K562 (cell line): ENCODE measurements around the gene RAB40B. TPM values are rescaled to one million over a fixed set of nuclear protein-coding genes. Genes with fewer than 3 reads are reported as not detected.

Source experiments
- ATAC-seq: fragments of 200-7000 bp; cut with Tn5 transposase; 3 replicates; pipeline ENCODE4 v1.9.1; 2020; ENCODE audit warnings: moderate library complexity
- BruUV-seq: library from RNA; stranded (reverse); fragments of 400-500 nt; replicated peaks from 2 replicates; lab custom pipeline; 2021; lab: Mats Ljungman, UMichigan
- CTCF ChIA-PET: fragments of 300-600 bp; formaldehyde crosslinking; extraction: SDS; loops from one replicate; lab custom pipeline; 2021; ENCODE audit warnings: low intra/inter-chr PET ratio; lab: Yijun Ruan, JAX
- POLR2A ChIA-PET: fragments of 300-600, 350-650 bp; sonication (Branson Sonifier 250); formaldehyde crosslinking; extraction: SDS; loops from one replicate; lab custom pipeline; 2021; ENCODE audit warnings: antibody characterized with exemption, inconsistent platforms; lab: Yijun Ruan, JAX
- DNase-seq, 4 experiments: peaks; one replicate each; pipeline versions ENCODE4 v3.0.0 to v3.0.0-alpha.2; 2011 to 2018; ENCODE audit warnings: low spot score in 3 of 4, mixed read lengths in 3 of 4; ENCODE audit errors: extremely low read depth in 1 of 4
- FAIRE-seq: peaks from 2 replicates; lab custom pipeline; 2011; peaks lifted over from hg19 to GRCh38; lab: Jason Lieb, UNC
- H2AFZ ChIP-seq: 2 replicates; pipeline ENCODE4 v1.6.0; 2011; ENCODE audit warnings: low read depth, low read length, control low read depth, inconsistent platforms
- H3K27ac ChIP-seq: fragments of 200-600 bp; 3 replicates; pipeline ENCODE4 v1.8.0; 2011; ENCODE audit warnings: low read depth, mild to moderate bottlenecking, control low read depth, inconsistent platforms, low read length, moderate library complexity, mixed read lengths; ENCODE audit errors: extremely low read depth
- H3K27me3 ChIP-seq, 2 experiments: fragments of 300-600 bp in 1 of 2; 2 replicates in 1 of 2; 3 replicates in 1 of 2; pipeline versions ENCODE4 v1.6.0 to v1.8.0; 2011; ENCODE audit warnings: inconsistent platforms in 2 of 2, low read length in 2 of 2, mild to moderate bottlenecking in 1 of 2, mixed read lengths in 1 of 2, moderate library complexity in 1 of 2; ENCODE audit not compliant: control insufficient read depth in 2 of 2, insufficient read depth in 2 of 2
- H3K36me3 ChIP-seq: fragments of 300-600 bp; 3 replicates; pipeline ENCODE4 v1.8.0; 2011; ENCODE audit warnings: mild to moderate bottlenecking, low read length, inconsistent platforms; ENCODE audit not compliant: control insufficient read depth, insufficient read depth
- H3K4me1 ChIP-seq, 2 experiments: fragments of 200-600 bp in 1 of 2; replicated peaks in 1 of 2; 2 replicates in 1 of 2; 3 replicates in 1 of 2; pipeline versions ENCODE4 v1.5.1 to v1.8.0; 2011; ENCODE audit warnings: inconsistent platforms in 2 of 2, low read length in 2 of 2, mild to moderate bottlenecking in 1 of 2, mixed read lengths in 1 of 2, moderate library complexity in 1 of 2; ENCODE audit not compliant: control insufficient read depth in 2 of 2, insufficient read depth in 2 of 2
- H3K4me2 ChIP-seq: 2 replicates; pipeline ENCODE4 v1.6.1; 2011; ENCODE audit warnings: low read length, control low read depth, inconsistent platforms, mixed read lengths; ENCODE audit not compliant: insufficient read depth
- H3K4me3 ChIP-seq: fragments of 200-600 bp; sonication (generic), shearing (Covaris generic); 2 replicates; pipeline ENCODE4 v1.5.1; 2016; ENCODE audit warnings: control low read depth, inconsistent platforms
- H3K79me2 ChIP-seq: fragments of 200-600 bp; 3 replicates; pipeline ENCODE4 v1.8.0; 2011; ENCODE audit warnings: low read length, inconsistent platforms; ENCODE audit not compliant: control insufficient read depth, insufficient read depth
- H3K9ac ChIP-seq, 2 experiments: 2 replicates each; pipeline versions ENCODE4 v1.6.0 to v1.6.1; 2011; ENCODE audit warnings: low read depth in 2 of 2, low read length in 2 of 2, control low read depth in 1 of 2, inconsistent platforms in 1 of 2, mild to moderate bottlenecking in 1 of 2, mixed read lengths in 1 of 2; ENCODE audit not compliant: insufficient read depth in 1 of 2
- H3K9me1 ChIP-seq: one replicate; pipeline ENCODE4 v1.6.0; 2011; ENCODE audit warnings: inconsistent platforms, mild to moderate bottlenecking, low read length, moderate library complexity; ENCODE audit not compliant: control insufficient read depth, insufficient read depth
- H3K9me3 ChIP-seq: replicated peaks from 2 replicates; pipeline ENCODE4 v1.5.1; 2011; ENCODE audit warnings: low read depth, low read length, inconsistent platforms; ENCODE audit not compliant: control insufficient read depth, insufficient read depth
- H4K20me1 ChIP-seq: replicated peaks from 2 replicates; pipeline ENCODE4 v1.6.1; 2011; ENCODE audit warnings: low read length, inconsistent platforms, mixed read lengths; ENCODE audit not compliant: control insufficient read depth, insufficient read depth
- GMEB1 ChIP-seq: fragments of 250-450 bp; sonication (Bioruptor Pico); IDR thresholded peaks from 2 replicates; pipeline ENCODE4 v1.4.0; 2020; ENCODE audit warnings: mild to moderate bottlenecking
- GTF3C2 ChIP-seq: IDR thresholded peaks from 3 replicates; pipeline ENCODE4 v1.6.1; 2011; ENCODE audit warnings: borderline replicate concordance, mild to moderate bottlenecking, moderate library complexity; ENCODE audit not compliant: insufficient read length; ENCODE audit errors: extremely low read depth
- HOMEZ ChIP-seq: fragments of 250-450 bp; sonication (Bioruptor Pico); IDR thresholded peaks from 2 replicates; pipeline ENCODE4 v1.4.0; 2020; ENCODE audit warnings: mild to moderate bottlenecking, moderate library complexity
- NRF1 ChIP-seq, 2 experiments: fragments of 450-650 bp; IDR thresholded peaks in 1 of 2; conservative IDR thresholded peaks in 1 of 2; 2 replicates each; pipeline ENCODE4 v1.6.1; 2014; ENCODE audit warnings: mild to moderate bottlenecking in 2 of 2
- ZNF274 ChIP-seq: IDR thresholded peaks from 2 replicates; pipeline ENCODE4 v1.6.1; 2011; ENCODE audit warnings: low read depth, mild to moderate bottlenecking, low read length, moderate library complexity, borderline replicate concordance
- ZNF316 ChIP-seq: fragments of 450-650 bp; IDR thresholded peaks from 2 replicates; pipeline ENCODE4 v1.6.1; 2016
- WGBS: fragments of 100-300 bp; shearing (Covaris generic); methylation state at CpG from one replicate; pipeline ENCODE4 v1.1.6; 2016; ENCODE audit warnings: low coverage, mixed read lengths; ENCODE audit not compliant: insufficient coverage; ENCODE audit errors: missing lambda C conversion rate; 5-methylcytosine and 5-hydroxymethylcytosine counted together
- in situ Hi-C: fragments of 300-500 bp; cut with MboI; formaldehyde crosslinking; loops from 4 replicates; pipeline ENCODE4 v1.15.0; 2018; ENCODE audit warnings: inconsistent platforms, mixed read lengths
- intact Hi-C: fragments of 100-400 bp; cut with micrococcal nuclease; formaldehyde crosslinking; loops from 2 replicates; pipeline ENCODE4 v1.14.2; 2022
- polyA plus RNA-seq, 8 experiments: library from polyadenylated mRNA; depleted of rRNA in 4 of 8; stranded (reverse) in 5 of 8; unstranded in 3 of 8; fragments of >200 nt; fragmentation: Nextera tagmentation in 2 of 8; fragmentation: Illumina TruSeq in 1 of 8; extraction: Ambion mirVana in 2 of 8; extraction: Trizol in 1 of 8; gene quantifications; 2 replicates each; pipeline versions ENCODE4 v1.2.1 to v1.2.3, GENCODE V29; 2011 to 2014; ENCODE audit warnings: inconsistent platforms in 1 of 8, missing spikeins in 1 of 8
- total RNA-seq, 7 experiments: library from RNA; depleted of rRNA in 6 of 7; stranded (reverse); fragments of >200 nt in 6 of 7; fragmentation: Illumina TruSeq in 2 of 7; extraction: Trizol in 2 of 7; gene quantifications; 2 replicates each; pipeline versions ENCODE4 v1.2.1 to v1.2.3, GENCODE V29; 2011 to 2021; ENCODE audit warnings: low replicate concordance in 1 of 7

Gene RAB40B
- total and polyA plus RNA-seq, 9 of the 15 experiments (the other 6 are each of a cell fraction or from before 2014, with no cell fraction given), result 0.13 to 4.6 (median 1.4) TPM

DNA sequence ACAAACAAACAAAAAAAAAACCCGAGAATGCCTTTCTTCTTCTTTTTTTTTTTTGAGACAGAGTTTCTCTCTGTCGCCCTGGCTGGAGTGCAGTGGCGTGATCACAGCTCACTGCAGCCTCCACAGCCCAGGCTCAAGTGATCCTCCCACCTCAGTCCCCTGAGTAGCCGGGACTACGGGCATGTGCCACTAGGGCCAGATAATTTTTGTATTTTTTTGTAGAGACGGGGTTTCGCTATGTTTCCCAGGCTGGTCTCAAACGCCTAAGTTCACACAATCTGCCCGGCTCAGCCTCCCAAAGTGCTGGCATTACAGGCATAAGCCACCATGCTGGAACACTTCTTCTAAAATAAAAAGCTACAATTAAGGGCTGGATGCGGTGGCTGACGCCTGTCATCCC, 33.3 kb downstream of the RAB40B start:
- intact Hi-C loops, result no loop called here
- no peak overlapping the region for H3K4me3 ChIP-seq
- H3K9ac ChIP-seq, result no peak overlapping the region
- no peaks in the 10 kb centered on the region for H4K20me1 ChIP-seq
- CTCF ChIA-PET, result no interaction called here
- H2AFZ ChIP-seq, result no peak overlapping the region
- DNase-seq (no peak), ATAC-seq (no peak), FAIRE-seq (no peak)
- no peak overlapping the region for H3K27ac ChIP-seq
- POLR2A ChIA-PET, result no interaction called here
- no peak for TF ChIP-seq GMEB1 (CRISPR knock-in tag)
- no peak for TF ChIP-seq ZNF274
- TF ChIP-seq ZNF316, result no peak
- no peak for TF ChIP-seq HOMEZ (CRISPR knock-in tag)
- 0 out of 4 replicates have a peak, but pooled peaks of 1 of the 2 experiments have one; percentile 8 for TF ChIP-seq NRF1 (conservative IDR thresholded peaks at IDR 0.05 in 1 of 2, IDR thresholded peaks at IDR 0.05 in 1 of 2)
- TF ChIP-seq GTF3C2, result no peak
- H3K9me3 ChIP-seq, result peaks cover 5% of the 10 kb centered on the region
- peaks cover 6 to 45% of the 10 kb centered on the region in 2 experiments; a peak in 3 of 5 replicates for H3K27me3 ChIP-seq
- in situ Hi-C loops, result no loop called here
- 26% methylated on average over 11 of the region's 11 CpGs for WGBS
- peaks cover 3 to 54% of the 10 kb centered on the region in 2 experiments; a peak in 2 of 5 replicates for H3K4me1 ChIP-seq
- no TSS peak for BruUV-seq
- H3K9me1 ChIP-seq, result no peaks in the 10 kb centered on the region
- no peak overlapping the region for H3K4me2 ChIP-seq
- H3K79me2 ChIP-seq, result no peaks in the 10 kb centered on the region
- H3K36me3 ChIP-seq, result no peaks in the 10 kb centered on the region
